Esophagus muscularis mucosa (tissue), 4 donors: ENCODE measurements around the gene IL10.

ENCODE experiments used
- EP300 ChIP-seq: sonication (generic); formaldehyde crosslinking; IDR thresholded peaks from one replicate; pipeline ENCODE4 v1.6.1; 2017; ENCODE audit warnings: antibody characterized with exemption
- POLR2AphosphoS5 ChIP-seq, 2 donors: sonication (generic); formaldehyde crosslinking; IDR thresholded peaks; one replicate each; pipeline ENCODE4 v1.6.1; 2017; ENCODE audit warnings: antibody characterized with exemption in 2 of 2
- TF ChIP-seq, protein P1 (sequence below), 3 experiments: fragments of 200-600 bp in 2 of 3; fragments of 450-650 bp in 1 of 3; sonication (generic) in 2 of 3; IDR thresholded peaks; one replicate each; pipeline ENCODE4 v1.5.1; 2017 to 2019; ENCODE audit warnings: antibody characterized with exemption in 3 of 3, mild to moderate bottlenecking in 2 of 3, moderate library complexity in 1 of 3

DNA sequence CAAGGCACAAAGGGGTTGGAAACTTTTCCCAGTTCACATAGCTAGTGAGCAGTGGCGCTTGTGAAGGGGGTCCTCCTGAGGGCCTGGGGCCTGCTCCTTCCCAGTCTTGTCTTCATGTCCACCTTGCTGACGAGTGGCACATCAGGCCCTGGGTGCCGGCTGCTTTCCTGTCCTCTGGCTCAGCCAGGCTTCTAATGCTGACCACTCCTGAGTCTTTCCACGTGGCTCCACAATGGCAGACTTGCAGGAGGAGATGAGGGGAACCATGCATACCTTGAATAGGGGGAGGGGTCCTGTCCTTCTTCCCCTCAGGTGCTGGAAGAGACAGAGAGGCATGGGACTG lies 48.9 kb downstream of the IL10 start:
- TF ChIP-seq, protein P1, sequence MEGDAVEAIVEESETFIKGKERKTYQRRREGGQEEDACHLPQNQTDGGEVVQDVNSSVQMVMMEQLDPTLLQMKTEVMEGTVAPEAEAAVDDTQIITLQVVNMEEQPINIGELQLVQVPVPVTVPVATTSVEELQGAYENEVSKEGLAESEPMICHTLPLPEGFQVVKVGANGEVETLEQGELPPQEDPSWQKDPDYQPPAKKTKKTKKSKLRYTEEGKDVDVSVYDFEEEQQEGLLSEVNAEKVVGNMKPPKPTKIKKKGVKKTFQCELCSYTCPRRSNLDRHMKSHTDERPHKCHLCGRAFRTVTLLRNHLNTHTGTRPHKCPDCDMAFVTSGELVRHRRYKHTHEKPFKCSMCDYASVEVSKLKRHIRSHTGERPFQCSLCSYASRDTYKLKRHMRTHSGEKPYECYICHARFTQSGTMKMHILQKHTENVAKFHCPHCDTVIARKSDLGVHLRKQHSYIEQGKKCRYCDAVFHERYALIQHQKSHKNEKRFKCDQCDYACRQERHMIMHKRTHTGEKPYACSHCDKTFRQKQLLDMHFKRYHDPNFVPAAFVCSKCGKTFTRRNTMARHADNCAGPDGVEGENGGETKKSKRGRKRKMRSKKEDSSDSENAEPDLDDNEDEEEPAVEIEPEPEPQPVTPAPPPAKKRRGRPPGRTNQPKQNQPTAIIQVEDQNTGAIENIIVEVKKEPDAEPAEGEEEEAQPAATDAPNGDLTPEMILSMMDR (IDR thresholded peaks at IDR 0.05): no peak
- TF ChIP-seq POLR2AphosphoS5 (IDR thresholded peaks at IDR 0.05): no peak
- no peak for TF ChIP-seq EP300
